Measurements from ENCODE around the gene EHBP1L1. TPM values are rescaled to one million over a fixed set of nuclear protein-coding genes. Genes with fewer than 3 reads are reported as not detected.
A peak's percentile ranks its signal among the peaks of the same experiment; 100 is the strongest.

The EHBP1L1 gene
- total and polyA plus RNA-seq, 2 of the 13 experiments (the other 11 are each of a cell fraction or from before 2014, with no cell fraction given): 8.3 to 10.6 TPM

- TF ChIP-seq ZBTB26 (CRISPR knock-in tag; IDR thresholded peaks at IDR 0.05; ENCODE audit: borderline replicate concordance): 0 out of 2 replicates have a peak, but pooled peaks have one; percentile 65
- TF ChIP-seq DDIT3 (CRISPR knock-in tag; IDR thresholded peaks at IDR 0.05): 0 out of 2 replicates have a peak, but pooled peaks have one; percentile 67
- no peak for TF ChIP-seq CERS6 (CRISPR knock-in tag; IDR thresholded peaks at IDR 0.05)
- TF ChIP-seq ZNF607 (CRISPR knock-in tag; IDR thresholded peaks at IDR 0.05; ENCODE audit: borderline replicate concordance): peak; percentile 91
- peak; percentile 99 for TF ChIP-seq CREB1 (IDR thresholded peaks at IDR 0.05)
- TF ChIP-seq CREB1 (CRISPR knock-in tag; IDR thresholded peaks at IDR 0.05): peak; percentile 99
- TF ChIP-seq ZKSCAN1 (IDR thresholded peaks at IDR 0.05; ENCODE audit: low read length): no peak
- TF ChIP-seq HOXD1 (CRISPR knock-in tag; IDR thresholded peaks at IDR 0.05): no peak
- peak; percentile 86; the same call in 1 of the 2 replicates for TF ChIP-seq SRY (CRISPR knock-in tag; IDR thresholded peaks at IDR 0.05)
- TF ChIP-seq SOX6 (IDR thresholded peaks at IDR 0.05): no peak
- TF ChIP-seq SOX6 (CRISPR knock-in tag; IDR thresholded peaks at IDR 0.05): peak; percentile 71
- TF ChIP-seq ATF7-NPFF (CRISPR knock-in tag; IDR thresholded peaks at IDR 0.05; ENCODE audit: low read depth): no peak
- TF ChIP-seq ZBTB37 (CRISPR knock-in tag; IDR thresholded peaks at IDR 0.05): no peak; the same call in 1 of the 2 replicates
- TF ChIP-seq TFDP1 (CRISPR knock-in tag; IDR thresholded peaks at IDR 0.05; ENCODE audit: borderline replicate concordance): no peak; the same call in 1 of the 2 replicates
- no peak for TF ChIP-seq ZNF629 (CRISPR knock-in tag; conservative IDR thresholded peaks at IDR 0.05)
- TF ChIP-seq ZNF512B (CRISPR knock-in tag; IDR thresholded peaks at IDR 0.05; ENCODE audit: borderline replicate concordance): no peak
- no peak for TF ChIP-seq ZNF75D (CRISPR knock-in tag; IDR thresholded peaks at IDR 0.05; ENCODE audit: borderline replicate concordance)
- TF ChIP-seq ZNF746 (CRISPR knock-in tag; IDR thresholded peaks at IDR 0.05): 0 out of 2 replicates have a peak, but pooled peaks have one; percentile 24
- TF ChIP-seq ARNT2 (CRISPR knock-in tag; IDR thresholded peaks at IDR 0.05; ENCODE audit: low read depth): peak; percentile 21; the same call in 1 of the 2 replicates
- TF ChIP-seq ZNF17 (CRISPR knock-in tag; IDR thresholded peaks at IDR 0.05): no peak
- TF ChIP-seq PTBP1 (IDR thresholded peaks at IDR 0.05; ENCODE audit: low read depth, low read length, poor library complexity, severe bottlenecking): no peak
Measured at GRCh38 chr11:65569973-65570918, 5.6 kb upstream of the EHBP1L1 start, which contains the start of gene ZNRD2 (continued).

All from HepG2 (cell line).